SK-N-SH treated with all-trans-retinoic acid at 6 μM for 48 hours (cell line): Measurements from ENCODE around the gene GHRH.

Experiments used
- ATAC-seq: fragments of 200-7000 bp; cut with Tn5 transposase; 3 replicates; pipeline ENCODE4 v1.9.1; 2020; ENCODE audit warnings: mild to moderate bottlenecking, moderate library complexity
- ARNTL ChIP-seq: fragments of 450-650 bp; formaldehyde crosslinking; IDR thresholded peaks from 2 replicates; pipeline ENCODE4 v1.5.0; 2020; ENCODE audit warnings: low read depth, mild to moderate bottlenecking, moderate library complexity, borderline replicate concordance
- BACH2 ChIP-seq: fragments of 250-450 bp; sonication (Bioruptor Pico); IDR thresholded peaks from 2 replicates; pipeline ENCODE4 v1.9.0; 2021; ENCODE audit warnings: mild to moderate bottlenecking, borderline replicate concordance
- CREB5 ChIP-seq: fragments of 250-450 bp; sonication (Bioruptor Pico); IDR thresholded peaks from 2 replicates; pipeline ENCODE4 v1.5.1; 2020; ENCODE audit warnings: low read depth, mild to moderate bottlenecking, moderate library complexity
- CSDC2 ChIP-seq: fragments of 250-450 bp; sonication (Bioruptor Pico); IDR thresholded peaks from 2 replicates; pipeline ENCODE4 v1.5.0; 2020; ENCODE audit warnings: mild to moderate bottlenecking, moderate library complexity
- CSRNP3 ChIP-seq: fragments of 250-450 bp; sonication (Bioruptor Pico); IDR thresholded peaks from 2 replicates; pipeline ENCODE4 v1.5.1; 2021; ENCODE audit warnings: mild to moderate bottlenecking, moderate library complexity
- ESRRG ChIP-seq: fragments of 250-450 bp; sonication (Bioruptor Pico); IDR thresholded peaks from 2 replicates; pipeline ENCODE4 v1.6.1; 2021; ENCODE audit warnings: mild to moderate bottlenecking
- GLIS3 ChIP-seq: fragments of 250-450 bp; sonication (Bioruptor Pico); IDR thresholded peaks from 2 replicates; pipeline ENCODE4 v1.5.0; 2020; ENCODE audit warnings: mild to moderate bottlenecking, moderate library complexity
- ISL1 ChIP-seq: fragments of 250-450 bp; sonication (Bioruptor Pico); IDR thresholded peaks from 2 replicates; pipeline ENCODE4 v2.1.2; 2022; ENCODE audit warnings: mild to moderate bottlenecking, moderate library complexity
- OSR1 ChIP-seq: fragments of 250-450 bp; sonication (Bioruptor Pico); IDR thresholded peaks from 2 replicates; pipeline ENCODE4 v1.8.0; 2022; ENCODE audit warnings: moderate library complexity, mild to moderate bottlenecking, inconsistent platforms
- PATZ1 ChIP-seq: fragments of 250-450 bp; sonication (Bioruptor Pico); IDR thresholded peaks from 2 replicates; pipeline ENCODE4 v1.8.0; 2020; ENCODE audit warnings: mild to moderate bottlenecking, moderate library complexity, borderline replicate concordance
- PPARA ChIP-seq: fragments of 250-450 bp; sonication (Bioruptor Pico); IDR thresholded peaks from 2 replicates; pipeline ENCODE4 v1.5.0; 2020; ENCODE audit warnings: mild to moderate bottlenecking, borderline replicate concordance
- RARB ChIP-seq: fragments of 250-450 bp; sonication (Bioruptor Pico); IDR thresholded peaks from 2 replicates; pipeline ENCODE4 v1.8.0; 2021; ENCODE audit warnings: mild to moderate bottlenecking, moderate library complexity
- SNAI2 ChIP-seq: fragments of 250-450 bp; sonication (Bioruptor Pico); IDR thresholded peaks from 2 replicates; pipeline ENCODE4 v1.5.0; 2020; ENCODE audit warnings: mild to moderate bottlenecking, moderate library complexity
- TCF4 ChIP-seq: fragments of 250-450 bp; sonication (Bioruptor Pico); IDR thresholded peaks from 2 replicates; pipeline ENCODE4 v1.8.0; 2021; ENCODE audit warnings: mild to moderate bottlenecking, moderate library complexity, borderline replicate concordance
- TOX ChIP-seq: fragments of 250-450 bp; sonication (Bioruptor Pico); IDR thresholded peaks from 2 replicates; pipeline ENCODE4 v1.8.0; 2021; ENCODE audit warnings: mild to moderate bottlenecking, moderate library complexity, borderline replicate concordance
- TSHZ2 ChIP-seq: fragments of 250-450 bp; sonication (Bioruptor Pico); IDR thresholded peaks from 2 replicates; pipeline ENCODE4 v1.5.0; 2020; ENCODE audit warnings: mild to moderate bottlenecking, moderate library complexity
- ZC3H10 ChIP-seq: fragments of 250-450 bp; sonication (Bioruptor Pico); IDR thresholded peaks from 2 replicates; pipeline ENCODE4 v1.5.1; 2021; ENCODE audit warnings: mild to moderate bottlenecking, moderate library complexity
- ZFP3 ChIP-seq: fragments of 250-450 bp; sonication (Bioruptor Pico); IDR thresholded peaks from 2 replicates; pipeline ENCODE4 v1.5.0; 2020; ENCODE audit warnings: mild to moderate bottlenecking, moderate library complexity
- ZFP30 ChIP-seq: fragments of 450-650 bp; formaldehyde crosslinking; IDR thresholded peaks from 2 replicates; pipeline ENCODE4 v1.5.0; 2022; ENCODE audit warnings: mild to moderate bottlenecking, moderate library complexity
- ZNF565 ChIP-seq: fragments of 450-650 bp; formaldehyde crosslinking; conservative IDR thresholded peaks from 2 replicates; pipeline ENCODE4 v1.5.0; 2020; ENCODE audit warnings: low read depth, mild to moderate bottlenecking, moderate library complexity

GHRH gene

GRCh38 chr20:37261714-37262113, at the start of gene GHRH:
TSS of gene GHRH (minus strand) at chr20:37261814. CDS start at chr20:37256889, 4,925 bp downstream.
- ATAC-seq = no peak
- TF ChIP-seq ZNF565 (CRISPR knock-in tag) = no peak
- no peak for TF ChIP-seq ESRRG (CRISPR knock-in tag)
- no peak for TF ChIP-seq CREB5 (CRISPR knock-in tag)
- TF ChIP-seq SNAI2 (CRISPR knock-in tag) = no peak
- no peak for TF ChIP-seq CSRNP3
- no peak for TF ChIP-seq RARB (CRISPR knock-in tag)
- no peak for TF ChIP-seq TCF4 (CRISPR knock-in tag)
- TF ChIP-seq OSR1 (CRISPR knock-in tag) = no peak
- no peak for TF ChIP-seq ZFP30 (CRISPR knock-in tag)
- no peak for TF ChIP-seq ARNTL
- TF ChIP-seq PPARA (CRISPR knock-in tag) = no peak
- TF ChIP-seq BACH2 (CRISPR knock-in tag) = no peak
- no peak for TF ChIP-seq CSDC2 (CRISPR knock-in tag)
- no peak for TF ChIP-seq ZC3H10 (CRISPR knock-in tag)
- no peak for TF ChIP-seq GLIS3 (CRISPR knock-in tag)
- no peak for TF ChIP-seq PATZ1 (CRISPR knock-in tag)
- no peak for TF ChIP-seq ISL1 (CRISPR knock-in tag)

GRCh38 chr20:37310951-37311350, 49.3 kb upstream of the GHRH start:
- ATAC-seq = no peak
- TF ChIP-seq CSDC2 (CRISPR knock-in tag) = no peak
- TF ChIP-seq OSR1 (CRISPR knock-in tag) = no peak
- TF ChIP-seq CSRNP3 = no peak
- no peak for TF ChIP-seq ZFP3
- no peak for TF ChIP-seq SNAI2 (CRISPR knock-in tag)
- no peak for TF ChIP-seq ZNF565 (CRISPR knock-in tag)
- no peak for TF ChIP-seq PATZ1 (CRISPR knock-in tag)
- TF ChIP-seq ZFP30 (CRISPR knock-in tag) = no peak
- no peak for TF ChIP-seq TOX (CRISPR knock-in tag)
- TF ChIP-seq ISL1 (CRISPR knock-in tag) = no peak
- no peak for TF ChIP-seq RARB (CRISPR knock-in tag)
- TF ChIP-seq TSHZ2 (CRISPR knock-in tag) = no peak
- TF ChIP-seq ESRRG (CRISPR knock-in tag) = no peak
- TF ChIP-seq ARNTL = no peak
- TF ChIP-seq PPARA (CRISPR knock-in tag) = no peak
